GM19023 (cell line): ENCODE results near the gene SMYD1.

Source experiments
- ATAC-seq: cut with Tn5 transposase; IDR thresholded peaks from one replicate; pipeline ENCODE4 v1.9.1; 2021; ENCODE audit warnings: mild to moderate bottlenecking, moderate library complexity; ENCODE audit not compliant: unreplicated experiment

Gene SMYD1

DNA sequence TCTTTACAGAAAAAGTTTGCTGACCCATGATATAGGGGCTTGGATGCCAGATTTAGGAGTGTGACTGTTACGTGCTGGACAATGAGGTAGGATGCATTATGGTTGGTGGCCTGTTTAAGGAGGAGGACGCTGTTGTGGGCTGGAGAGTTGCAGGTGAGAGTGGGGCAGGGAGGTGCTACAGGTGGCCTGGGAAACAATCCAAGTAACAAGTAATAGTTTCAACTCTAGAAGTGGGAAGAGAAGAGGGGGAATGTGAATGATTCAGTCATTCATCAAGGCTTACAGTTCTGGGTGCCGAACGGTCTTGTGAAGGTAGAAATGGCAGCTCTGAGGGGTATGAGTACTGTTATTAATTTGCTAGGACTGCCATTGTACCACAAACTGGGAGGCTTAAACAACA, 54.1 kb downstream of the SMYD1 start:
- ATAC-seq, result no peak

DNA sequence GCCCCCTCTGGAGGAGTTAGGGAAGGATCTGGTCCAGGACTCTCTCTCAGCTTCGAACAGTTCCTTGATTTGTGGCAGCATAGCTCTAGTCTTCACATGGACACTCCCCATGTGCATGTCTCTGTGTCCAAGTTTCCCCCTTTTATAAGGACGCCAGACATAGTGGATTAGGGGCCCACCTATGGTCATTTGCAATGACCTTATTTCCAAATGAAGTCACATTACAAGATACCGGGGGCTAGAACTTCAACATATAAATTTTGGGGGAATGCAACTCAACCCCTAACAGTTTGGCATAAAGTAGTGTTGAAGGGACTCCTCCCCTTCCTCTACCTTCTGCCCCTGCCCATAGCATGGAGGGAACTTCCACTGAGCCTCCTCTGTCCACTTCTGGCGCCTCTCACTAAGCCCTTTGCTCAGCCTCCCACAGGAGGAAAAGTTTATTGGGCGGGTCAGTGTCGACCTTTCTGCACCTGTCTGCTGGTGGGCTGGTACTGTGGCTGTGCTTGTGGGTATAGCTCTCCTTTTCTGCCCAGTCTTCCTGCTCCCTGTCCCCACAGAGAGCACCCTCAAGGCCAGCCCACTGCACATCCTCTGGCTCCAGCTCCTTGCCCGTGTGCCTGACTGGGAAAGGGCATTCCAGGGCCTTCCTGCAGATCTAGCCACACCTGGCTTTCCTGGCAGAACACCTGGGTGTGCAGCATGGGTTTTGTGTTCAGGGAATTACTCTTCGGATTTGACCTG, 54.7 kb downstream of the SMYD1 start:
- no peak for ATAC-seq

DNA sequence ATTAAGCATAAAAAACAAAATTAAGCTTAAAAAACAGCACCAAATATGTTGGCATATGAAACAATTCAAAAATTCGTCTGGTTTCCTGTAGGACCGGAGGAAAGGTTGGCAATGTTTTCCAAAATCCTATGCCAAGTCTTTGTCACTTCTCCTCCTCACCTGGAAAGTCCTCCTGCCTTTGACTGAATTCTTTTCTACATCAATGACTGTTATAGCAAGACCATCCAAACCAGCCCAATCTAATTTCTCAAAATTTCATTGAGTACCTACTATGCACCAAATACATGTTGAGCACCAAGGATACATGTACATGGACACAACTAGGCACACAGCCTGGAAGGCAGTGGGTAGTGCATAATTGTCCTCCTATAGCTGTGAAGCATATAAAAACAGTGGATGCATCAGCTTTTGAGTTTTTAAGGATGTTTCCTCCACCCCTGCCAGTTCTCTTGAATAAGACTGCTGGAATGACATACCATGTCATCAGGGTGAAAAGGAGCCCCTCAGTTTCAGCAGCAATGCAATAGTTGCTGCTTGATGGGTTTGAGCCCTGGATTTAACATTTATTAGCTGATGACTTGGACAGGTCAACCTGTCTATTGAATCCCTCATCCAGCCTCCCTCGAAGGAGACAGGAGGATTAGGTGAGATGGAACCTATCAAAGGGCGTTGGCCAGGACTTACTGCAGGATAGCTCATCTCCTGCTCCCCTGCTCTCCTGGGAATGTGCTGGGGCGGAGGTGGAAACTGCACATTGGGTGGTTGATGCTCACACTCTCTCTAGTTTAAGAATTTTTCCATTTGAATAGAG, 55.7 kb downstream of the SMYD1 start:
- ATAC-seq, result no peak

DNA sequence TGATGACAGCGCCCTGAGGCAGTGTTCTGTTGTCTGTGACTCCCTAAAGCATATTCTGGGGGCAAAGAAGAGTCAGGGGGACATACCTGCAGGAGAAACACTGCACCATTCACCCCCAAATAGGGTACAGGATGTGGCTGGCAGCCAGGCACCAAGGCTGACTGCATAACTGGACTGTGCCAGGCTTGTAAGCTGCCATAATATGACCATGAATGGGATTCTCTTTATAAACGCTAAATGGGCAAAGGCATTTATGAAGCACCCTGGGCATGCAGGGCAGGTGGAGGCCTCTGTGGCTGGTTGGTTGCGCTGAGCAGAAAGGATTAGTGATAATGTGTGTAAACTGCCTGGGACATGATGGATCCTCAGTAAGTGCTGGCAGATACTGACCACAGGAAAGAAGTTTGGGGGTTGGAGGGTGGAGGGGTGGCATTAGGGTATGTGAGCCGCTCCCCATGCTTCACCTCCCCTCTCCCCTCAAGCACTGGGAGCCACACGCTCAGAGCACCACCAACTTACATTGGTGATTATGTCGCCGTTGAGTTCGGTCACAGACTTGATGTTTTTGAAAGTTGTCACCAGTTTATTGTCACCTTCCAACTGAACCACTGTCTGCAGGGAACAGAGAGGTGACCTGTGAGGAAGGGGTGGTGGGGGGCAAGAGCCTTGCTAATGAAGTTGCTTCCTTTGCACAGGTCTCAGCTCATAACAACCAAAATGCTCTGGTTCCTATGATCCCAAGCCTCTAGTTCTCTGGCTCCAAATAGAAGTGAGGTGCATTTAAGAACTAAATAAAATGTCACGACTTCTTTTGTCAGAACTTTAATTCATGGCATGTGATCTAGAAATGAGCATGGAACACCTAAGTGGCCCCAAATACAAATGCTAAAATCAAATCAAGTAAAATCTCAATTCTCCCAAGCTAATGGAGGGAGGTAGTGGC, 56.6 kb downstream of the SMYD1 start:
- ATAC-seq, result no peak

DNA sequence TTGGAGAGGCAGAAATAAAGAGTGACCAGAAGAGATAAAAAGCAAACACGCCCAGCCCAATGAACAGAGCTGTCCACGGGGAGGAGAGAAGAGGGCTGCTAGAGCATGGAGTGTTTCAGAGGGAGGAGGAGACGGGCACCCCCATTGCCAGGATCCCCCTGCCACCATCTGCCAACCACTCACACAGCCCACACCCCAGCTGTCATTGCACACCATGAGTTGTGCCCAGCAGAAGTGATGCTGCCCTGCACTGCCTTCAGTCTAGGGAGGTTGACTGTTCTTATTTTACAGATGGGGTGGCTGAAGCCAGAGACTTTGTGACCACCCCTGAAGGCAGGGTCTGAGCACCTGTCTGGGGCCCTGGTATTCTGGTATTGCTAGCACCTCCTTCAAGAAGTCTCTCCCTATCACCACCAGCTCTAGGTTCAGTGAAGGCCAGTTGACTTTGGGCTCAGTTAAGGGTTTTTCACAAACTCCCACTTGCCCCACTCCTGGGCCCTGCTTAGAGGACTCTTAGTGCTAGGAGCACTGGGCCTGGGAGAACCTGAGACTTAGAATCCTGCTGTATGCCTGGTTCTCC, 57.8 kb downstream of the SMYD1 start:
- no peak for ATAC-seq

DNA sequence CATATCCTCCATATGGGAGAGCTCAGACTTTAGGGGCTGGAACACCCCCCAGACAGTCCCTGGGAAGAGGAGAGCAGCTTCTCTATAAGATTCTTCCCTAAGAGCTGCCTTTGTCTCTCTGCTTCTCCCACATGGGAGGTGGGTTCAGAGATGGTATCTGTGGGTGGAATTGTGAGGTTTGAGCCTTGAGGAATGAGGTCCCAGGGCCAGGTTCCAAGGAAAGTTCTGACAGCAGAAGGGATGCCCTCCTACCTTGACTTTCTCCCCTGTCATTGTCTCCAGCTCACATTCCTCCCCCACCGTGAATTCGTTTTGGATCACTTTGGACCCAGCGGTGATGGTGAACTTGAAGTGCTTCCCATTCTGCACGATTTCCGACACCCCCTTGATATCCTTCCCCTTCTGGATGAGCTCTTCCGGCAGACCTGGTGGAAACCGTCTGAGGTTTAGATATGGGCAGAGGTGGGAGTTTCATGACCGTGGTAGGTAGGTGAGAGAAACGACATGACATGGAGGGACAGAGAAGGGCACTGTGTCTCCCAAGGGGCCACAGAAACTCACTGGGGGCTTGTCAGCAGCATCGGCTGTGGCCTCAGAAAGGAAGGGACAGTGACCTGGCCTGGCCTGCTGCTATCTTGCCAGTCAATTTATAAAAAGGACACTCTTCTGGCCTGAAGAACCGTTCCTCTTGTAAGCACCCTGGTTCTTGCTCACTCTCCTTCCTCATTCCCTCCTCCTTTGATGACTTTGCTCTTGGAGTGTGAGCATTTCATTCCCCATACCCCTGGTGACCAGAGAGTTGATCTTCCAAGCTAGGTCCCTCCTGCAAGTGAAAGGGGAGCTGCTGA, 58.5 kb downstream of the SMYD1 start:
- no peak for ATAC-seq

DNA sequence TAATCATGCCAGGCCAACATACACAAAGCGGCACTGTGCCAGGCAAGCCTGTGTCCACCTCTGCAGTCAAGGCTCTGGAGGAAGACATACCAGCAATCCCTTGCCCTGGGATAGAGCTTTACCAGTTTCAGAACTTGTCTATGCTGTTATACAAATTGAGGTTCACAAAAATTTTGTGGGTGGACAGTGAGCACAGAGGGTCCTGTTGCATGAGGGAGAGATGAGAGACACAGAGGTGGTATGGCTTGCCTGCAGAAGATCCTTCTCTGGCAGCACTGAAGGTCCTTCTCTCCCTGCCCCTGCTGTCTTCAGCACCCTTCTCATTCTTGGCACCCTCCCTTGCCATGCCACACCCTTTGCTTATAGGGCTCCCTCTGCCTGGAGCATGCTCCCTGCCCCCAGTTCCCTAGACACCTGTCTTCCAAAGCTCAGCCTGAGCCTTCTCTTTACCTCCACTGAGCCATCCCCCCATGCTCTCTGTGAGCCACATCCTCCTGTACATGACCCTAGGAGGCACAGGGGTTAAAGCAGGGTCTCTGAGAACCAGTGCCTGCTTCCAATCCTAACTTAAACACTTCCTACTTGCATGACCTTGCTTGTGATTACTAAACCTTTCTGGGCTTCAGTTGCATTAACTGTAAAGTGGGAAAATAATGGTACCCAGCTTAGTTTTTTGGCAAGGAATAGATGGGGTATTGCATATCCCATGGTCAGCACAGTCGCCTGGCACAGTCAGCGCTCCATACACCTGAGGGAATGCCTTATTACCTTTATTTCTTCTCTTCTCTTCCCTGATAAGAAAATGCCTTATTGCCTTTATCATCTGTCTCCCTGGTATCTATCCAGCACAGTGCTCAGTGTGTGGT, 59.4 kb downstream of the SMYD1 start:
- no peak for ATAC-seq

DNA sequence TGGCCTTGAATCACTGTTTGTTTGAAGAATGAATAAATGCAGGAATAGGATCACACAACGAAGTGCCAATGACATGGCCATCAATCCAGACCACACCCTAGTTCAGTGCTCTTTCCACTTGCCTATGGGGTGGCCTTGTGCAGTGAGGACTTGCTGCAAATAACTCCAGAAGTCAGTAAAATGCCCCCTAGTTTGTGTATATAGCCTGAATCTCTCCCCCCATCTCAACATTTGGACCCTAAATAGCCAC, 59.9 kb downstream of the SMYD1 start:
- ATAC-seq, result no peak

DNA sequence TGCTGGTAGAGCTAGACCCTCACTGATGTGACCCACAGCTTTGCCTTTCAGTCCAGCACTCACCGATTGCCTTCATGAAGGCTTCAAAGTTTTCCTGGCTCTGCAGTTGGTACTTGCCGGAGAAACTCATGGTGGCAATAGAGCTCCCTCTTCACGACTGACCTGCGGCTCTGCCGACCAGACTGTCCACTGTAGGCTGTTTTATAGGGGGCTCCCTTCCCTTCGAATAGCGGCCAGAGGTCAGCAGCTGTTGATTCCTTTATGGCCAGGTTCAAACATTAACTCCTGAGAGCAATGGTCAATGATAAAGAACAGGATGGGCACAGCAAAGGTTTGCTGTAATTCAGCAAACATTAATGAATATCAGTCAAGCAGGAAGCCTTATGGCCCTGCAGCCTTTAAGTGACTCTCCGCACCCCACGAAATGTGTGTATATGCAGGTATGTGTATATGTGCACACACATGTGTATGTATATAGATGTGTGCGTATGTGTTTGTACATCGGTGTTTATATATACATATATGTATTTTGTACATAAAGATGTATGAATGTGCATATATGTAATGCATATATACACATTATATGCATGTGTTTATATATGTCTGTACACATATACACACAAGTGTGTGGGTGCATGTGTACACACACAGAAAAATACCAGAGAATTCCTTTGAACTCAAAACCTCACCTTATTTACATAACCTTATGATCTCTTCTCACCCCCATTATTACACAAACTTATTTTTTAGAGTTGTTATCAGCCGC, 60.4 kb downstream of the SMYD1 start, which contains the start of gene FABP1:
Gene FABP1 (minus strand): TSS at position 175 of the 766 bp plus-strand sequence. CDS start 45 bp downstream, at position 130.
- ATAC-seq, result no peak

DNA sequence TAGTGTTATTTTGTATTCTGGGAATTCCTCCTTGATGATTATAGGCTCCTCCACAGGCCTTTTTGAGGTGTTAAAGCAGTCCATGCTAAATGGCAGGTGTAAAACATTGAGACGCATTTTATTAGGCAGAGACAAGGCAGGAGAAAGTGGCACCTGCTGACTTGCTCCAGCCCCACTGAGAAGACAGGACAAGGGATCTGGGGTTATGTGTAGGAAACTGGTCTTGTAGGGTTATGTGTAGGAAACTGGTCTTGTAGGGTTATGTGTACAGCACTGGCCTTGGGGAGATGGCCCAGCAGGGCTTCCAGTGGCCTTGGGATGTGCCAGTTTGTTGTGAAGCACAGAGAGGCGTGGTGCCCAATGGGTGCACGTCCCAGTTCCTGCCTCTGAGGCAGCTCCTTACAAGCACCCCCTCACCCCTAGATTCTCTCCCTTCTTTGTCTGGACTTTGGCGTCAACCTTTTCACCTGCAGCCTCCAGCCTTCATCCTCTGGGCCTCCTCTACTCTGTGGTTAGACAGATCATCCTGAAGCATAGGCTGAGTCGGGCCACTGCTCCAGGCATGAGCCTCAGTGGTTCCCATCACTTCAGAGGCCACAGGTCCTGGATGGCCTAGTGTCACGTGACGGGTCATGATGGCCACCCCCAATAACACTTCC, 61.2 kb downstream of the SMYD1 start:
- no peak for ATAC-seq

DNA sequence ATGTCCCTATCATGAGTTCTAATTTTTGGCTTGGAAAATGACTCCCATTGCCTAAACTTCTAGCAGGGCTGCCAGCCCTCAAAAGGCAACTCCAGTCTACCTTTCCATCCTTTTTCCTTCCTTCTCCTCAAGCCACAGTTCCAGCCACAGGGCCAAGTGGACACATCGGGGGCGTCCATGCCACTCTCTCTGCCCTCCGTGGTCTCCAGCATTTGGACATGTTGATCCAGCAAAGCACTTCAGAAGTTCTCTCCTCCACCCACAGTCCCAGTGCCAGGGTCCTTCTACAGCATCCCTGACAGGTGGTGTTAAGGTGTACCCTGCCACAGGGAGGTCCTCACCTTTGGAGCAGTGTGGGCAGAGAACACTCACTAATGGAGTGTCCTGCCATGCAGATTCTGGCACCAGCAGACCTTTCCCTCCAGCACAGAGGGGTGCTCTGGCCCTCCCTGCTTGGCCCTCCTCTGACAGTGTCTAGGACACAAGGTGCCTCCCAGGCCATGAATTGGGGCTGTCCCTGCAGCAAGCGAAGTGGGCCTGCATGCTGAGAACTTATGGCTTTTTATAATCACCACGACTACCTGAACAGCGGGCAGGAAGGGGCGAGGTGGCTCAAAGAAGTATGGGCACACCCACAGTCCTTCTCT, 61.8 kb downstream of the SMYD1 start:
- ATAC-seq, result no peak

DNA sequence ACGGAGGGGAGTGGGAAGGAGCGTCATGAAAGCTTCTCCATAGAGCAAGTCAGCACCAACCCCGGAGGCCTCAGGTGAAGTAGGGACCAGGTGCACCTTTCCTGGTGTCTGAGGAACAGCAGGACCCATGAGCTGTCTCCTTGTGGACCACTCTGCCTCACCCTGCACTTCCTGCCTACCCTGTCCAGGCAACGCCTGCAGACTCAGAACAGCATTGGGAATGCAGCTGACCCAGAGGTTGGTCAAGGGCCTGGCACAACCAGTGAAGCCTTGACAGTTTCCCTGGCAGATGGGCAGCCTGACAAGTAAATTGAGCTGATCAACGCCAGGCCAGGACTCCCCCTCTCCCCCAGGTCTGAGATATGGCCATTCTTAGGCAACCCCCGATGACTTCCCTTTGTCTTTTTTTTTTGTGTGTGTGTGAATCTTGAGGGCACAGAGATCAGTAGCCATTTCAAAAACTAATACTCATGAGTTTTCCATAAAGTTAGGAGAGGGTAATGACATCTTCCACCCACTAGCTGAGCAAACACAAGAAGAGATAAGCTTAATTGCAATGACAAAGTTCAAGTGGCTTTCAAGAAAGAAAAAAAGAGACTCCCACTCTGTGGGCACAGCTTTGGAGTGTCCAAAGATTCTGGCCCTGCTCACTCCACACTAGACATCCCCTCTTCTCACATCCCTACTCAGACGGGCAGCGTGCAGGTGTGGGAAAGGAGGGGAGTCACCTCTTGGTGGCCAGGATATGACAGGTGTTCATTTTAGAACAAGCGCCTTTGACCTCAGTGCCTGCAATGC, 63.8 kb downstream of the SMYD1 start:
- no peak for ATAC-seq

DNA sequence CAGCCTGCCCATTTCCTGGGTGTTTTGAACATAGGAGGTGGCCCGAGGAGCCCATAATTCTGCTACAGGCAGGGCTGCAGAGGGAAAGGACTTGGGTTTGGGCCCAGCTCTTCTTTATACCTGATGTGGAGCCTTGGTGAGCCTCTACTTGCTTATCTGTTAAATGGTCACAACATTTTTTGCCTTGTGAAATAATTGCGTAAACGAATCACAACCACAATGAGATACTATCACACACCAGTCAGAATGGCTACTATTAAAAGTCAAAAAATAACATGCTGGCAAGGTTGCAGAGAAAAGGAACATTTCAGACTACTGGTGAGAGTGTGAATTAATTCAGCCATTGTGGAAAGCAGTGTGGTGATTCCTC, 64.4 kb downstream of the SMYD1 start:
- ATAC-seq, result no peak

DNA sequence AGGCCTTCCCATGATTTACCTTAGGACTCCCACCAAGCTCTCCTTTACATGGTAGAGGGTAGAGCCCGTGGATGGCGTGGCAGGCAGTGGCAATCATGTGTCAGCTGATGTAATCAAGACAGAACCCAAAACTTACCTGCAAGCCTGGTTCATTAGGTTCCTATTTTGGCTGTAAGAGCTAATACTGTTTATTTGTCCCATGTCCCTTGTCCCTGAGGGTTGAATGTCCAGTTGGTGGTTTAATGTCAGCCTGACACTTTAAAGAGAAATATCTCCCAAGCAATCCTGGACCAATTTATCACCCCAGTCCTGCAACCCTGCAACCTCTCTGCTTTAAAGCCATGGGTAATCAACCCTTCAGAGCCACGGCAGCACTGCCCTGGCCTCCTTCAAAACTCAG, 66.2 kb downstream of the SMYD1 start:
- no peak for ATAC-seq

DNA sequence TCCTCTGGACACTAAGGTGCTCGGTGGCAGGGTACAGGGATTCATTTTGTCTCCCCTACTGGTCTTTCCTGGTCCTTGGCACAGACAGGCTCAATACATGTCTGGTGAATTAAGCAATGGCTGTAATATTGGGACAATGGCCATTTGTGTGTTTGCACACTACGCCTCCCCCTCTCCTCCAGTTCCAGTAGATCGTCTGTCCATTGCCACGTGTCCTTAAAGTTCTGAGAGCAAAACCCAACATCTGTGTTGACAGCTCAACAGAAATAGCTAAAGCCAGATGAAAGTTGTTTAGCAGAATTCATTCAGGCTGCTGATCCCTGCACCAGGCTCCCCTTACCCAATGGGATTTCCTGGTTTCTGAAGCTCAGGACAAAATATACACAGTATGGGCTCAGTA, 69.2 kb downstream of the SMYD1 start:
- ATAC-seq, result no peak

DNA sequence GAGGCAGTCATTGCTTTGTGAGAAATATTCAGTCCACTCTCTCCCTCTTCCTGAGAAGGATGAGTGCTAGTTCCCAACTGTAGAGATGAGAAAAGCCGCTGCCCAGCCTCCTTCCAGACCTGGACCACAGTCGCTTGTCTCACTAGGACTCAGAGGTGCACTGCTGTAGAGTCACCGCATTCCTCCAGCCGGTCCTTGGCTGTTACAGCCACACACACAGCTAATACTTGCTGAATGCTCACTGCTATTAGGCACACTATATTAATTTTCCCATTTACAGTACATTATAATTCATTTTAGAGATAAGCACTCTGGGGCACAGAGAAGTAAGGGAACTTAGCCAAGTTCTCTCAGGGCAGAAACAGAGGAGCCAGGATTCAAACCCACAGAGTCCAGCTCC, 70.2 kb downstream of the SMYD1 start:
- ATAC-seq, result no peak

DNA sequence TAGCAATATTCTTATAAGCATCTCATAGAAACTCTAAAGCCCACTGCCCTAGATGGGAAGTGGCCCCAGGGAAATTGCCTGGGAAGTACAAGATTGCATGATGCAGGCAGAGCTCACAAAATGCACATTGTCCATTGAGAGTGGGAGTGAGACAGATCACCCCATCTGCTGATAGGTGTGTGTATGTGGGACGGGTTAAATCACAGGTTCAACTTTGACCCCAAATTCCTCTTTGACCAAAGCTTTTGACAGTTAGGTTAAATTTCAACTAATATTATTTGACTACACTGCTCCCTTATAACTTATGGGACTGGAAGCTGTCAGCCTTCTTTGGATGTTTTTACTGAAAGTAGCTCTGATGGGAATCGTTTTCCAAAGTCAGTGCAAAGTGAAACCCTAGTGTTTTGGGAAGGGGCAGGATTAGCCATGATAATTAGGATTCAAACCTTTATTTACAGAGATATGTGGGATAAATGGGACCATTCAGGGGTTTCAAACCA, 71.6 kb downstream of the SMYD1 start:
- no peak for ATAC-seq
